H54 (cell line): ENCODE data around the gene AMPD1.

Experiments
- DNase-seq: peaks from one replicate; pipeline ENCODE4 v3.0.0; 2011; ENCODE audit warnings: low spot score, mixed read lengths; ENCODE audit not compliant: insufficient read length
- FAIRE-seq: peaks from 3 replicates; lab custom pipeline; 2011; peaks lifted over from hg19 to GRCh38; lab: Jason Lieb, UNC
- POLR2A ChIP-seq: IDR thresholded peaks from 2 replicates; pipeline ENCODE4 v1.6.1; 2011; ENCODE audit warnings: low read depth, mild to moderate bottlenecking, low read length

AMPD1 gene

GRCh38 chr1:114638910-114639309 is 56.4 kb downstream of the AMPD1 start:
- TF ChIP-seq POLR2A: no peak
- FAIRE-seq (no peak), DNase-seq (no peak)

DNA sequence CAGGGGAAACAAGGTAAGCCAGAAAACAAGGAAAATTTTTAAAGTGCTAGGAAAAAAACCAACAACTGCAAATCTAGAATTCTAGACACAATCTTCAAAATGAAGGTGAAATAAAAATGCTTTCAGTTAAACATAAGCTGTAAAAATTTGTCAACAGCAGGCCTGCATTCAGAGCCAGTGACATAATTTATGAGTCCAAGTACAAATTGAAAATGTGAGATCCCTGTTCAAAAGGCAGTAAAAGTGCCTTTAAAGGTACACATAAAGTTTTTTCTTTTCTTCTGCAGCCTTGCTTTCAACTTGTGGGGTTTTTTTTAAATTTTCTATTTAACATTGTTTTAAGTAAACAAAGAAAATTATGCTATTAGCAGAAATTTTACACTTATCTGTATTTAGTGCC is 62.9 kb downstream of the AMPD1 start:
- FAIRE-seq: no peak
- no peak for TF ChIP-seq POLR2A
- DNase-seq: no peak

- FAIRE-seq (no peak), DNase-seq (no peak)
- TF ChIP-seq POLR2A: no peak
These were observed 68.2 kb downstream of the AMPD1 start for GRCh38 chr1:114627107-114627506.

DNA sequence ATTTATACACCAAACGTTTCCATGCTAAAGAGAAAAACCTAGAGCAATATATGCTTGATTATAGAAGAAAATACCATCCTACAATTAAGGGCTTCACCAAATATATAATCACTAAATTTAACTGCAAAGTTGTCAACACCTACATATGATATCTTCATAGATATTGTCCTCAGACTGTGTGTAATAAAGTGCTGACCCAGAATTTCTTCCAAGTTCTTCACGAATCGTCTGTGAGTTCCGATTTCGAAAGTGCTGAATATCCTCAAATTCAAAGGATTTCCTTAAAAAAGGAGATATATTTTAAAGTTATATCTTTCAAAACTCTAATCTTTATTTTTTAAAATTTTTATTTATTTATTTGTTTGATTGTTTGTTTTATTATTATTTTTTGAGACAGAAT is 72.0 kb downstream of the AMPD1 start:
- FAIRE-seq (no peak), DNase-seq (no peak)
- TF ChIP-seq POLR2A: no peak
